Adrenal gland (tissue), 12 donors: ENCODE results near the gene MTHFD2L. TPM values are rescaled to one million over a fixed set of nuclear protein-coding genes. Genes with fewer than 3 reads are reported as not detected.
"Not testable (repeated sequence)": the region's sequence is repeated elsewhere in the genome, so short reads cannot be mapped to it uniquely, and the experiment has no call there.

Experiments used
- DNase-seq, 7 donors: peaks; one replicate each; pipeline ENCODE4 v3.0.0-alpha.2; 2019 to 2020
- H3K27ac ChIP-seq, 5 donors: fragments of 200-600 bp; sonication (generic) in 4 of 5; 1 replicate in 3 of 5; 2 replicates in 2 of 5; pipeline versions ENCODE4 v1.5.1 to v1.8.0; 2016 to 2020; ENCODE audit warnings: mild to moderate bottlenecking in 1 of 5
- H3K27me3 ChIP-seq: fragments of 200-600 bp; 2 replicates; pipeline ENCODE4 v1.8.0; 2021
- H3K36me3 ChIP-seq, 2 donors: fragments of 200-600 bp; replicated peaks in 1 of 2; 1 replicate in 1 of 2; 2 replicates in 1 of 2; pipeline versions ENCODE4 v1.5.1 to v1.8.0; 2018 to 2022
- H3K4me1 ChIP-seq, 2 donors: fragments of 200-600 bp; replicated peaks in 1 of 2; 1 replicate in 1 of 2; 2 replicates in 1 of 2; pipeline versions ENCODE4 v1.5.1 to v1.8.0; 2018 to 2021
- H3K4me3 ChIP-seq, 4 donors: fragments of 200-600 bp; sonication (generic) in 3 of 4; one replicate each; pipeline ENCODE4 v1.5.1; 2016 to 2018
- H3K9me3 ChIP-seq, 3 donors: fragments of 200-600 bp; sonication (generic) in 1 of 3; replicated peaks in 1 of 3; 1 replicate in 2 of 3; 2 replicates in 1 of 3; pipeline versions ENCODE4 v1.5.1 to v1.8.0; 2016 to 2021
- CTCF ChIP-seq, 6 experiments: fragments of 450-650 bp in 4 of 6; fragments of 200-600 bp in 2 of 6; sonication (generic) in 1 of 6; IDR thresholded peaks; 1 replicate in 5 of 6; 2 replicates in 1 of 6; pipeline versions ENCODE4 v1.5.1 to v1.8.0; 2016 to 2021; ENCODE audit warnings: antibody characterized with exemption in 6 of 6, mild to moderate bottlenecking in 2 of 6, moderate library complexity in 1 of 6
- POLR2A ChIP-seq, 2 donors: fragments of 450-650 bp; IDR thresholded peaks; one replicate each; pipeline ENCODE4 v1.6.1; 2017; ENCODE audit warnings: antibody characterized with exemption in 2 of 2, mild to moderate bottlenecking in 2 of 2, moderate library complexity in 1 of 2
- WGBS, 4 donors: extraction: QIAGEN DNeasy Blood & Tissue Kit in 2 of 4; methylation state at CpG; one replicate each; pipeline versions ENCODE4 v1.1.5 to v1.1.7; 2013 to 2017; 5-methylcytosine and 5-hydroxymethylcytosine counted together
- intact Hi-C, 2 donors: fragments of 100-400 bp; cut with DNase I; formaldehyde crosslinking; loops; one replicate each; pipeline versions ENCODE4 v1.14.1 to v1.15.0; 2022 to 2023
- polyA plus RNA-seq, 3 donors: library from polyadenylated mRNA; stranded (reverse); fragments of 200-250 nt in 2 of 3; fragments of 350-450 nt in 1 of 3; fragmentation: Illumina TruSeq in 1 of 3; extraction: RNeasy Lipid Tissue Mini Kit (QIAGEN cat#74804) in 1 of 3; gene quantifications; one replicate each; pipeline ENCODE4 v1.2.3, GENCODE V29; 2013 to 2014
- total RNA-seq, 9 donors: library from RNA; depleted of rRNA in 4 of 9; stranded (reverse); fragments of >200 nt in 4 of 9; fragments of 120-200 nt in 1 of 9; fragmentation: NEBNext Ultra II Directional in 1 of 9; extraction: Animal tissue kit (Norgen Biotek cat#: 25700) in 1 of 9; gene quantifications; one replicate each; pipeline versions ENCODE4 v1.1.0 to v1.2.4, GENCODE V29; 2013 to 2023
- donor health status: healthy with polysubstance abuse.
- donor health status: Bipolar disorder and iron deficiency.
- donor health status: DM: yes; HTN: yes; CAD: no.
- donor health status: DM: no; HTN: no; CAD: no.
- donor health status: DM: no; HTN: no; CAD: no.
- donor health status: DM: yes; HTN: yes; CAD: no.

MTHFD2L gene
- total and polyA plus RNA-seq, 12 donors: 9.8 to 38.2 (median 15.9) TPM

GRCh38 chr4:74339501-74339900 is 181.6 kb downstream of the MTHFD2L start:
- Histone ChIP-seq H3K36me3 (no peaks in the 10 kb centered on the region), H3K4me3 (no peak overlapping the region), H3K4me1 (no peaks in the 10 kb centered on the region), H3K27me3 (no peaks in the 10 kb centered on the region), H3K9me3 (peaks cover 0 to 7% (median 0%) of the 10 kb centered on the region in 3 donors), H3K27ac (no peak overlapping the region)
- intact Hi-C loops: no loop called here
- DNase-seq: no peak
- TF ChIP-seq POLR2A (IDR thresholded peaks at IDR 0.05) (no peak), CTCF (IDR thresholded peaks at IDR 0.05) (no peak)

GRCh38 chr4:74340421-74340820 is 182.5 kb downstream of the MTHFD2L start:
- H3K36me3 ChIP-seq, H3K27me3 ChIP-seq, H3K4me3 ChIP-seq, intact Hi-C loops, H3K4me1 ChIP-seq, DNase-seq, H3K27ac ChIP-seq, H3K9me3 ChIP-seq: not testable (repeated sequence)

DNA sequence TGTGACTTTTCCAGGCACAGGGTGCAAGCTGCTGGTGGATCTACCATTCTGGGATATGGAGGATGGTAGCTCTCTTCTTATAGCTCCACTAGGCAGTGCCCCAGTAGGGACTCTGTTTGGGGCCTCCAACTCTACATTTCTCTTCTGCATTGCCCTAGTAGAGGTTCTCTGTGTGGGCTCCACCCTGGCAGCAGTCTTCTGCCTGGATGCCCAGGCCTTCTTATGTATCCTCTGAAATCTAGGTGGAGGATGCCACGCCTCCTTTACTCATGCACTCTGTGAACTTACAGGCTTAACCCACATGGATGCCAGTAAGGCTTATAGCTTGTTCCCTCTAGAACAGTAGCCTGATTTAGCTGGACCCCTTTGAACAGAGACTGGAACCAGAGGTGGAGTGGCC is 186.1 kb downstream of the MTHFD2L start:
- DNase-seq: no peak
- no peaks in the 10 kb centered on the region for H3K4me1 ChIP-seq
- no peak overlapping the region for H3K27ac ChIP-seq
- TF ChIP-seq POLR2A (IDR thresholded peaks at IDR 0.05) (no peak), CTCF (IDR thresholded peaks at IDR 0.05) (no peak)
- H3K4me3 ChIP-seq: no peak overlapping the region
- H3K27me3 ChIP-seq: no peaks in the 10 kb centered on the region
- 27 to 67% (median 58%) methylated on average over 1 of the region's 1 CpG for WGBS, 4 donors
- peaks cover 0 to 7% (median 0%) of the 10 kb centered on the region in 3 donors for H3K9me3 ChIP-seq
- intact Hi-C loops: no loop called here
- H3K36me3 ChIP-seq: no peaks in the 10 kb centered on the region

Other genes with a start within 250 kb of the MTHFD2L start
- 1 to 10 TPM in 1 of 9 donors, under 1 TPM in 1, not detected in 7; 0.42 to 6.3 TPM for gene PF4, start 176.1 kb upstream of the MTHFD2L start, total RNA-seq
- under 1 TPM in 1 of 3 donors, not detected in 2; 0.88 TPM for gene PF4, start 176.1 kb upstream of the MTHFD2L start, polyA plus RNA-seq
- 10 to 100 TPM in 2 of 9 donors, 1 to 10 TPM in 2, under 1 TPM in 2, not detected in 3; 0.81 to 22.4 (median 2.4) TPM for gene PPBP, start 169.9 kb upstream of the MTHFD2L start, total RNA-seq
- gene PPBP, start 169.9 kb upstream of the MTHFD2L start, polyA plus RNA-seq: under 1 TPM in 1 of 3 donors, not detected in 2; 0.27 TPM
- gene CXCL5, start 159.4 kb upstream of the MTHFD2L start, total RNA-seq: under 1 TPM in 1 of 9 donors, not detected in 8; 0.41 TPM
- gene CXCL5, start 159.4 kb upstream of the MTHFD2L start, polyA plus RNA-seq: under 1 TPM in 2 of 3 donors, not detected in 1; 0.03 to 0.09 TPM
- 1 to 10 TPM in 1 of 9 donors, under 1 TPM in 5, not detected in 3; 0.17 to 1.5 (median 0.42) TPM for gene CXCL3, start 119.4 kb upstream of the MTHFD2L start, total RNA-seq
- gene CXCL3, start 119.4 kb upstream of the MTHFD2L start, polyA plus RNA-seq: 1 to 10 TPM in 1 of 3 donors, under 1 TPM in 2; 0.13 to 1.6 (median 0.64) TPM
- 10 to 100 TPM in 1 of 9 donors, 1 to 10 TPM in 7, under 1 TPM in 1; 0.11 to 13.9 (median 6.2) TPM for gene CXCL2, start 58.9 kb upstream of the MTHFD2L start, total RNA-seq
- gene CXCL2, start 58.9 kb upstream of the MTHFD2L start, polyA plus RNA-seq: 10 to 100 TPM in 1 of 3 donors, 1 to 10 TPM in 2; 2.2 to 18.8 (median 5.4) TPM
- gene EPGN, start 150.4 kb downstream of the MTHFD2L start, total RNA-seq: under 1 TPM in 2 of 9 donors, not detected in 7; 0.44 to 0.46 TPM
- under 1 TPM in 1 of 3 donors, not detected in 2; 0.07 TPM for gene EPGN, start 150.4 kb downstream of the MTHFD2L start, polyA plus RNA-seq
- 1 to 10 TPM in 1 of 9 donors, under 1 TPM in 2, not detected in 6; 0.18 to 1.4 (median 0.42) TPM for gene EREG, start 207.0 kb downstream of the MTHFD2L start, total RNA-seq
- under 1 TPM in 1 of 3 donors, not detected in 2; 0.08 TPM for gene EREG, start 207.0 kb downstream of the MTHFD2L start, polyA plus RNA-seq